OCI-LY7 (cell line): Measurements from ENCODE around the gene PPP1R37.

Experiments used
- EZH2phosphoT487 ChIP-seq: fragments of 200-600 bp; sonication (generic); IDR thresholded peaks from 2 replicates; pipeline ENCODE4 v1.6.1; 2018; ENCODE audit warnings: low read depth, borderline replicate concordance, mild to moderate bottlenecking, mixed run types, antibody characterized with exemption, low read length, moderate library complexity, mixed read lengths
- TF ChIP-seq, protein P1 (sequence below): fragments of 200-600 bp; sonication (generic); conservative IDR thresholded peaks from 2 replicates; pipeline ENCODE4 v1.5.1; 2014; ENCODE audit warnings: mild to moderate bottlenecking, antibody characterized with exemption, low read length, moderate library complexity, mixed read lengths

DNA sequence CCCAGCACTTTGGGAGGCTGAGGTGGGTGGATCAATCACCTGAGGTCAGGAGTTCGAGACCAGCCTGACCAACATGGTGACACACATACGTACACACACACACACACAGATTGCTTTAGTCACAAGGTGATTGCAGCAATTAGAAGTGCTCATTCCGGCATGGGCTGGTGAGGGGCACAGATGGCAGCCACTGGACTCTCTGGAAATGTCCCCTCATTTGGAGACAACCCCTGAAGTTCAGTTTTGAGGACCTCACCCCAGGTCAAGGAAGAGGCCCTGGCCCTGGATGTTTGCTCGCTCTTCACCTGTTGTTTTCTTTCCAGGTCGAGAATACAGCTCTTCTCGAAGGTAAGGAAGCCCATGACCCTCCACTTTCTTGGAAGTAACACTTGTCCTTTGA lies 22.8 kb upstream of the PPP1R37 start:
- TF ChIP-seq, protein P1, sequence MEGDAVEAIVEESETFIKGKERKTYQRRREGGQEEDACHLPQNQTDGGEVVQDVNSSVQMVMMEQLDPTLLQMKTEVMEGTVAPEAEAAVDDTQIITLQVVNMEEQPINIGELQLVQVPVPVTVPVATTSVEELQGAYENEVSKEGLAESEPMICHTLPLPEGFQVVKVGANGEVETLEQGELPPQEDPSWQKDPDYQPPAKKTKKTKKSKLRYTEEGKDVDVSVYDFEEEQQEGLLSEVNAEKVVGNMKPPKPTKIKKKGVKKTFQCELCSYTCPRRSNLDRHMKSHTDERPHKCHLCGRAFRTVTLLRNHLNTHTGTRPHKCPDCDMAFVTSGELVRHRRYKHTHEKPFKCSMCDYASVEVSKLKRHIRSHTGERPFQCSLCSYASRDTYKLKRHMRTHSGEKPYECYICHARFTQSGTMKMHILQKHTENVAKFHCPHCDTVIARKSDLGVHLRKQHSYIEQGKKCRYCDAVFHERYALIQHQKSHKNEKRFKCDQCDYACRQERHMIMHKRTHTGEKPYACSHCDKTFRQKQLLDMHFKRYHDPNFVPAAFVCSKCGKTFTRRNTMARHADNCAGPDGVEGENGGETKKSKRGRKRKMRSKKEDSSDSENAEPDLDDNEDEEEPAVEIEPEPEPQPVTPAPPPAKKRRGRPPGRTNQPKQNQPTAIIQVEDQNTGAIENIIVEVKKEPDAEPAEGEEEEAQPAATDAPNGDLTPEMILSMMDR = no peak
- TF ChIP-seq EZH2phosphoT487 = no peak
